IMR-90 (cell line): ENCODE data around the gene GALNT14. TPM values are rescaled to one million over a fixed set of nuclear protein-coding genes. Genes with fewer than 3 reads are reported as not detected.

Experiments used
- ATAC-seq: fragments of 200-7000 bp; cut with Tn5 transposase; 2 replicates; pipeline ENCODE4 v1.9.1; 2020; ENCODE audit warnings: low read depth, mild to moderate bottlenecking, moderate library complexity
- BruUV-seq: library from RNA; stranded (reverse); fragments of 400-500 nt; replicated peaks from 2 replicates; lab custom pipeline; 2021; lab: Mats Ljungman, UMichigan
- CTCF ChIA-PET: fragments of 300-600 bp; formaldehyde crosslinking; extraction: SDS; loops from one replicate; lab custom pipeline; 2021; ENCODE audit warnings: antibody characterized with exemption; lab: Yijun Ruan, JAX
- POLR2A ChIA-PET: fragments of 300-600 bp; sonication (Branson Sonifier 250); formaldehyde crosslinking; loops from one replicate; lab custom pipeline; 2022; ENCODE audit warnings: antibody characterized with exemption; ENCODE audit not compliant: unreplicated experiment; lab: Charles Lee
- DNase-seq: peaks from one replicate; pipeline ENCODE4 v3.0.0; 2013
- H2AFZ ChIP-seq: replicated peaks from 2 replicates; pipeline ENCODE3; 2013; ENCODE audit warnings: low read length, mild to moderate bottlenecking; ENCODE audit not compliant: poor library complexity
- H2AK5ac ChIP-seq: 2 replicates; pipeline ENCODE4 v1.6.1; 2013; ENCODE audit warnings: low read depth, low read length, inconsistent platforms
- H2AK9ac ChIP-seq: replicated peaks from 2 replicates; pipeline ENCODE3; 2013; ENCODE audit warnings: mild to moderate bottlenecking, low read depth, low read length, moderate library complexity; ENCODE audit not compliant: poor library complexity
- H2BK120ac ChIP-seq: 2 replicates; pipeline ENCODE4 v1.6.1; 2013; ENCODE audit warnings: low read depth, low read length, inconsistent platforms
- H2BK15ac ChIP-seq: 3 replicates; pipeline ENCODE4 v1.6.1; 2013; ENCODE audit warnings: low read depth, low read length, inconsistent platforms
- H2BK20ac ChIP-seq: 2 replicates; pipeline ENCODE4 v1.6.1; 2013; ENCODE audit warnings: low read depth, mild to moderate bottlenecking, inconsistent platforms, low read length, moderate library complexity
- H2BK5ac ChIP-seq: 2 replicates; pipeline ENCODE4 v1.6.1; 2013; ENCODE audit warnings: mild to moderate bottlenecking, low read depth, low read length, inconsistent platforms; ENCODE audit not compliant: poor library complexity, severe bottlenecking
- H3K14ac ChIP-seq: replicated peaks from 2 replicates; pipeline ENCODE4 v1.6.1; 2013; ENCODE audit warnings: low read depth, low read length, inconsistent platforms
- H3K18ac ChIP-seq: 2 replicates; pipeline ENCODE4 v1.6.1; 2013; ENCODE audit warnings: low read depth, low read length, control low read depth
- H3K23ac ChIP-seq: 2 replicates; pipeline ENCODE4 v1.6.1; 2013; ENCODE audit warnings: low read depth, low read length, inconsistent platforms
- H3K27ac ChIP-seq: 2 replicates; pipeline ENCODE4 v1.5.1; 2013; ENCODE audit warnings: mild to moderate bottlenecking, control low read depth, low read length; ENCODE audit not compliant: insufficient read depth
- H3K27me3 ChIP-seq: 2 replicates; pipeline ENCODE4 v1.6.1; 2013; ENCODE audit warnings: low read length; ENCODE audit not compliant: control insufficient read depth, insufficient read depth
- H3K36me3 ChIP-seq: 2 replicates; pipeline ENCODE4 v1.6.1; 2013; ENCODE audit warnings: low read length, mixed read lengths; ENCODE audit not compliant: control insufficient read depth, insufficient read depth
- H3K4ac ChIP-seq: 2 replicates; pipeline ENCODE4 v1.6.1; 2013; ENCODE audit warnings: low read depth, low read length, inconsistent platforms
- H3K4me1 ChIP-seq: 2 replicates; pipeline ENCODE4 v1.6.1; 2013; ENCODE audit warnings: low read length, mixed read lengths; ENCODE audit not compliant: control insufficient read depth, insufficient read depth
- H3K4me2 ChIP-seq: 2 replicates; pipeline ENCODE4 v1.6.1; 2013; ENCODE audit warnings: low read depth, mild to moderate bottlenecking, control low read depth, low read length, moderate library complexity
- H3K4me3 ChIP-seq: 2 replicates; pipeline ENCODE4 v1.5.1; 2013; ENCODE audit warnings: low read depth, mild to moderate bottlenecking, control low read depth, low read length, moderate library complexity; ENCODE audit not compliant: insufficient read depth
- H3K56ac ChIP-seq: 2 replicates; pipeline ENCODE4 v1.6.1; 2013; ENCODE audit warnings: low read length, inconsistent platforms; ENCODE audit not compliant: insufficient read depth; ENCODE audit errors: extremely low read depth
- H3K79me1 ChIP-seq, 2 experiments: 2 replicates each; pipeline ENCODE4 v1.6.1; 2013; ENCODE audit warnings: low read length in 2 of 2, inconsistent platforms in 1 of 2, low read depth in 1 of 2
- H3K9ac ChIP-seq: 2 replicates; pipeline ENCODE4 v1.6.1; 2013; ENCODE audit warnings: low read depth, low read length, control low read depth
- H3K9me1 ChIP-seq: 2 replicates; pipeline ENCODE4 v1.6.1; 2013; ENCODE audit warnings: low read length, inconsistent platforms; ENCODE audit not compliant: insufficient read depth
- H3K9me3 ChIP-seq: 2 replicates; pipeline ENCODE4 v1.6.1; 2013; ENCODE audit warnings: low read length; ENCODE audit not compliant: control insufficient read depth, insufficient read depth
- H4K20me1 ChIP-seq: 2 replicates; pipeline ENCODE4 v1.6.1; 2013; ENCODE audit warnings: low read length, inconsistent platforms; ENCODE audit not compliant: insufficient read depth
- H4K5ac ChIP-seq: 2 replicates; pipeline ENCODE4 v1.6.1; 2013; ENCODE audit warnings: mild to moderate bottlenecking, low read depth, low read length, control low read depth
- H4K8ac ChIP-seq, 2 experiments: 2 replicates each; pipeline ENCODE4 v1.6.1; 2013; ENCODE audit warnings: low read depth in 2 of 2, low read length in 2 of 2, control low read depth in 1 of 2, inconsistent platforms in 1 of 2
- H4K91ac ChIP-seq: 2 replicates; pipeline ENCODE4 v1.6.1; 2013; ENCODE audit warnings: low read depth, low read length, inconsistent platforms; ENCODE audit not compliant: insufficient read depth
- CHD1 ChIP-seq: IDR thresholded peaks from 2 replicates; pipeline ENCODE4 v1.6.1; 2012; ENCODE audit warnings: low read depth, low read length, improper control_type of control experiment
- MXI1 ChIP-seq: IDR thresholded peaks from 2 replicates; pipeline ENCODE4 v1.6.1; 2012; ENCODE audit warnings: low read depth, mild to moderate bottlenecking, low read length, moderate library complexity, borderline replicate concordance
- POLR2A ChIP-seq: IDR thresholded peaks from 2 replicates; pipeline ENCODE4 v1.6.1; 2012; ENCODE audit warnings: mild to moderate bottlenecking, low read depth, low read length
- RCOR1 ChIP-seq: IDR thresholded peaks from 2 replicates; pipeline ENCODE4 v1.6.1; 2012; ENCODE audit warnings: mild to moderate bottlenecking, low read length, improper control_type of control experiment; ENCODE audit not compliant: insufficient replicate concordance
- WGBS, 2 experiments: methylation state at CpG; one replicate each; pipeline versions ENCODE4 v1.1.5 to v1.1.7; 2013; ENCODE audit warnings: missing lambda C conversion rate in 2 of 2; ENCODE audit not compliant: insufficient read length in 1 of 2; ENCODE audit errors: extremely low coverage in 2 of 2; 5-methylcytosine and 5-hydroxymethylcytosine counted together
- dilution Hi-C: fragments of 300-500 bp; cut with HindIII; formaldehyde crosslinking; loops from one replicate; pipeline ENCODE4 v1.14.3; 2018; ENCODE audit warnings: low sequenced_read_pairs; ENCODE audit not compliant: unreplicated experiment
- in situ Hi-C: fragments of 300-500 bp; cut with MboI; formaldehyde crosslinking; loops from 3 replicates; pipeline ENCODE4 v1.14.3; 2019; ENCODE audit warnings: low sequenced_read_pairs, inconsistent platforms, mixed read lengths
- intact Hi-C: fragments of 100-400 bp; cut with micrococcal nuclease; formaldehyde crosslinking; loops from 2 replicates; pipeline ENCODE4 v1.10.0; 2022
- polyA plus RNA-seq, 3 experiments: library from polyadenylated mRNA; depleted of rRNA; stranded (reverse); fragments of >200 nt; gene quantifications; 2 replicates each; pipeline ENCODE4 v1.2.3, GENCODE V29; 2012; ENCODE audit warnings: low replicate concordance in 1 of 3
- total RNA-seq: library from RNA; depleted of rRNA; stranded (reverse); fragments of >200 nt; gene quantifications from 2 replicates; pipeline ENCODE4 v1.2.3, GENCODE V29; 2012

GALNT14 gene
- total and polyA plus RNA-seq, 2 of the 4 experiments (the other 2 are of a cell fraction), result 0.15 to 0.18 TPM

DNA sequence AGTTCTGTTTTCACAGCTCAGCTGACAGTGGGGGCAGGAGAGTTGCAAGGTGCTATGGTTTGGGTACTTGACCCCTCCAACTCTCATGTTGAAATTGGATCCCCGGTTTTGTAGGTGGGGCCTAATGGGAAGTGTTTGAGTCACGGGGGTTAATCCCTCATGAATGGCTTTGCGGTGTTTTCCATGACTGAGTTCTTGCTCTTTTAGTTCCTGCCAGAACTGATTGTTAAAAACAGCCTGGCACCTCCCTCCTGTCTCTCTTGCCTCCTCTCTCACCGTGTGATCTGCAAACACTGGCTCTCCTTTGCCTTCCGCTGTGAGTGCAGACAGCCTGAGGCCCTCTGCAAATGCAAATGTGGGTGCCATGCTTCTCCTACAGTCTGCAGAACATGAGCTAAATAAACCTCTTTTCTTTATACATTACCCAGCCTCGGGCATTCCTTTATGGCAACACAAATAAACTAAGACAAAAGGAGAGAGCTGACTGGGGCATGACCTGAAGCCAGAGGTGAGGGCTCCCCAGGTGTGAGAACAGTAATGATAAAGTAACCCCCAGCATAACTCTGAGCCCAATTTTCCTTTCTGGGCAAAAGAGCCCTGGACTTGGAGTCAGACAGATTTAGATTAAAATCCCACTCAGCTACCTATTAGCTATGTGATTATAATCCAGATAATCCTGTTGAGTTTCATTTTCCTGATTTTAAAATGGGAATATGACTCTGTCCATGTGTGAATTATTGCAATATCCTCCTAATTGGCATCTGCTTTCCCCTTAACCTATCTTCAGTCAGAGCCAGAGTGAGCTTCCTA, 266.1 kb downstream of the GALNT14 start:
- no peaks in the 10 kb centered on the region for H3K79me1 ChIP-seq
- H2BK15ac ChIP-seq, result no peak overlapping the region
- no peak overlapping the region for H3K4me2 ChIP-seq
- in situ Hi-C loops, result loop anchor here (25.0 kb wide), 1 partner anchor 660 kb away; no protein-coding TSS in a partner anchor
- BruUV-seq, result no TSS peak
- no peaks in the 10 kb centered on the region for H3K4me1 ChIP-seq
- H2BK5ac ChIP-seq, result no peak overlapping the region
- no peaks in the 10 kb centered on the region for H3K27me3 ChIP-seq
- CTCF ChIA-PET, result interaction anchor here (1.3 kb wide), 1 partner anchor 10 kb away, joined by 5 read pairs; no protein-coding TSS in a partner anchor
- H3K14ac ChIP-seq, result no peak overlapping the region
- POLR2A ChIA-PET, result no interaction called here
- H3K27ac ChIP-seq, result no peak overlapping the region
- no peak overlapping the region for H2AK9ac ChIP-seq
- H3K56ac ChIP-seq, result no peak overlapping the region
- TF ChIP-seq RCOR1, result no peak
- TF ChIP-seq POLR2A, result no peak
- TF ChIP-seq CHD1, result no peak
- TF ChIP-seq MXI1, result no peak
- no peak overlapping the region for H2AFZ ChIP-seq
- H4K5ac ChIP-seq, result no peak overlapping the region
- H3K23ac ChIP-seq, result no peak overlapping the region
- dilution Hi-C loops, result no loop called here
- no peak overlapping the region for H3K4ac ChIP-seq
- no peak overlapping the region for H3K4me3 ChIP-seq
- no peak overlapping the region for H2AK5ac ChIP-seq
- no peaks in the 10 kb centered on the region for H3K36me3 ChIP-seq
- no peak overlapping the region for H3K9ac ChIP-seq
- H2BK20ac ChIP-seq, result no peak overlapping the region
- no peak overlapping the region for H4K91ac ChIP-seq
- H2BK120ac ChIP-seq, result no peak overlapping the region
- WGBS, 2 experiments, result 0% methylated on average over 1 of the region's 6 CpGs; no CpG with 5 or more reads in 1 of the 2 experiments
- intact Hi-C loops, result loop anchor here (5.0 kb wide), 1 partner anchor 135 kb away; no protein-coding TSS in a partner anchor
- no peak for ATAC-seq
- no peak overlapping the region for H3K18ac ChIP-seq
- H3K9me3 ChIP-seq, result no peaks in the 10 kb centered on the region
- no peak for DNase-seq
- no peak overlapping the region for H4K8ac ChIP-seq
- no peaks in the 10 kb centered on the region for H3K9me1 ChIP-seq
- H4K20me1 ChIP-seq, result no peaks in the 10 kb centered on the region
